NCI-H1694 treated with DMSO at 0.1 percent for 48 hours (cell line): Measurements from ENCODE around the gene MYCT1.

Source experiments
- DNase-seq: peaks from one replicate; lab custom pipeline; 2025; lab: John Stamatoyannopoulos, UW

The MYCT1 gene

GRCh38 chr6:152723398-152723797, 25.7 kb downstream of the MYCT1 start:
- DNase-seq = no peak

- no peak for DNase-seq
Measured at GRCh38 chr6:152726313-152726712, 28.6 kb downstream of the MYCT1 start.

DNA sequence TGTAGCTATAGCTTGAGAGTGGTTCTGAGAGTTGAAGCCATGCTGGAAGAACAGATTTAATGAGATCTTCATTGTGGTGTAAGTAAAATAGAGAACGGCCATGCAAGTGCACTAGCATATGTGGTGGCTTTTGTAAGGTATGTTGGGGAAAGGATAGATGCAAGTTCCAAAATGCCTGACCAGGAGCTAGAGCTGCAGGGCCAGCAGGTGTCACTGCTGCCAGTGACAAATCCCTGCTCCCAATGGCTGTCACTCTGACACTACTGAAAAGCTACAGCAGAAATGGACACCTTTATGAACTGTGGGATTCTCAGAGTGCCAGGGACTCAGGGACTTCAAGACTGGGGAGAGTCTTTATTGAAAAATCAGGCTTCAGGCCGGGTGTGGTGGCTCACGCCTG, 29.8 kb downstream of the MYCT1 start:
- DNase-seq = no peak

DNA sequence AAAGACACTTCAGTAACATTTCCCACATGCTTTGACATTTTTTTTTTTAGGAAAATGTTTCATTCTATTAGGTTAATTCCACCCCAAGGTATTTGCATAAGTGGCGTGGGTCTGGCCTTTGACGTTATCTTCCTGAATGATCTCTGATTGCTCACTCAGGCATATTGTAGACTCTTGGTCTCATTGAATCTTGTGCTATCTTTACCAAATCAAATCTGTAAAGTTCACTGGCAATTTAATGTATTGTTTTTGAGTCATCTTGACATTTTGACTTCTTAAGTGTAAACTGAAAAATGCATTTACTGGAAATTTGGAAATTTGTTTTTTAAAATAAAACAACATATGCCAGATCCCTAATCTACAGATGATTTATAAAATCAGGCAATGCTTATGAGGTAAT, 36.9 kb downstream of the MYCT1 start:
- no peak for DNase-seq

GRCh38 chr6:152736687-152737273, 39.1 kb downstream of the MYCT1 start:
- DNase-seq = no peak

DNA sequence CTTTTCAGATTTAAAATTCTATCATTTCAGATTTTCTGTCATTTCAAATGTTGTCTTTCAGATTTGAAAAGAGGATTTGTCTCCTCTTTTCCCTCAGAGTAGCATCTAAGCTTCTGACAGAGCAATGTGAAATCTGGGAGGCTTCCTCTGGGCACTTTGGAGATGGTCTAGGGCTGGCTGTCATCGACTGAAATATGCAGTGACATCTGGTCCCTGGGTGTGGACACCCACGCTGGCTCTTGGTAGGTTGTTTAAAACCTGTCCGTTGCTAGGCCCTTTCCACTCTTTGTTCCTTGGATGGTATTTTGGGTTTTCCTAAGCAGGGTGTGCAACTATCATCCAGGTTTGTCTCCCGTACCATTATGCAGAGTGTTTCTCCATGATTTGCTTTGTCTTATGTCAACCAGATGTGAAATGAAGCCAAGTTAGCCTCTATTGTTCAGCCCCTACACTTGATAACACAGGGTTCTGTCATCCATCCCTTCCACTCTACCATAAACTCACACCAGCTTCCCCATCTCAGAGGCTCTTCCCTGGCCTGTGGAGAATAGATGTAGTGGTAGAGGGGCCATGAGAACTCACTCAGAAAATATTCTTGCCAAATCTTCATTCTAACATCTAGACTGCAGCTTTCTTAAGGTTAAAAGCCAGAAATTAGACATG, 47.9 kb downstream of the MYCT1 start:
- no peak for DNase-seq

DNA sequence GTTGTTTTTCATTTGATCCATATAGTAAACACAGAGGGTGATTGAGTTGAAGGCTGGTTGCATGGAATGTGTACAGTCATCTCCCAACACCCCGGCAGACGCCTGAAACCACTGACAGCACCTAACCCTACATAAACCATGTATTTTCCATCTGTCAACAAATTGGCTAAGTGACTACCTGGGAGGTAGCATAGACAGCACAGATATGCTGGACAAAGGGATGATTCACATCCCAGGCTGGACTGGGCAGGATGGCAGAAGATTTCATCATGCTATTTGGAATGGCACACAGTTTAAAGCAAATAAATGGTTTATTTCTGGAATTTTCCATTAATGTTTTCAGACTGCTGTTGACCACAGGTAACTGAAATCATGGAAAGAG, 48.5 kb downstream of the MYCT1 start:
- no peak for DNase-seq

GRCh38 chr6:152748843-152749242, 51.1 kb downstream of the MYCT1 start:
- DNase-seq = peak; percentile 1

DNA sequence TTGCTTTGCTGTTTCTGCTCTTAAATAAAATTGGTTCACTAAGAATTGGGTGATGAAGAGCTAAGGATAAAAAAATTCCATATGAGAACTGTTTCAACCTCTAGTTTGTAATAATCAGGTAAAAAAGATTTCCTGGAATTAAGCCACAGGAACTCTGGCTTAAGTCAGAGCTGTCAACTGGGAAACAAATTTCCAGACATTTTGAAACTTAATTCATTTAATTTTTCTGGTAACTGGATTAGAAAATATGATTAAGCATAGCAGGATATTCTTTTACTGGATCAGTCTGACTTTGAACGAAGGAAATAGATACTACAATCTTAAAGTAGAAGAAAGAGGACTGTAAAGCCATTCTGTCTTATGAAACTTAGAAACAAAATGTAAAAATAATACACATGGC, 51.6 kb downstream of the MYCT1 start:
- no peak for DNase-seq

- DNase-seq = no peak
Measured at GRCh38 chr6:152750694-152751093, 53.0 kb downstream of the MYCT1 start, which contains the start of gene VIP. TSS of gene VIP (plus strand) at chr6:152750797. CDS start at chr6:152752178, 1,381 bp downstream.

GRCh38 chr6:152765331-152765730, 67.6 kb downstream of the MYCT1 start:
- no peak for DNase-seq

DNA sequence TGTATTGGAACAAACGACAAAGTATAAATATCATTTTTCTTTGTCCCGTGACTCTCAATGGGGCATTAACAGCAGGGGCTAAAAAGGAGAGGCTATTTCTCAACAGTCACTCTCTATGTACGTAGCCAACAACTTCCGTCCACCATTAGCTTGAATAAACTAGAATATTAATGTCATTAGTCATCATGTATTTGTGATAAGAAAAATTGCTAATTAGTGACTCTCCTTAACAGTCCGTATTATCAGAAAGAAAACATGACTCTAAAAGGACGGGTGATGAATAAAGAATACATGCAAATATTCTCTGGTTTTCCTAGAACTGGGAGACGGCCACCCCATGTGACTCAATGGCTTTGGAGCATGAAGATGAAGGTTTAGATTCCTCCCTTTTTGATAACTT, 71.5 kb downstream of the MYCT1 start:
- no peak for DNase-seq

- DNase-seq = no peak
Measured at GRCh38 chr6:152769993-152770392, 72.3 kb downstream of the MYCT1 start.

GRCh38 chr6:152771061-152771687, 73.5 kb downstream of the MYCT1 start:
- DNase-seq = no peak
